SU-DHL-6 (cell line): Measurements from ENCODE around the gene SIPA1.
A peak's percentile ranks its signal among the peaks of the same experiment; 100 is the strongest.

Experiments
- H2AFZ ChIP-seq: fragments of 200-600 bp; sonication (generic); 2 replicates; pipeline ENCODE4 v1.6.1; 2014; ENCODE audit warnings: low read depth, mild to moderate bottlenecking, moderate library complexity, mixed read lengths, antibody characterized with exemption, low read length; ENCODE audit not compliant: severe bottlenecking
- H3F3A ChIP-seq: fragments of 200-600 bp; shearing (Covaris generic); 2 replicates; pipeline ENCODE4 v1.6.0; 2016; ENCODE audit warnings: antibody characterized with exemption, mild to moderate bottlenecking; ENCODE audit not compliant: insufficient read depth
- H3K27ac ChIP-seq: fragments of 200-600 bp; sonication (generic); 2 replicates; pipeline ENCODE4 v1.5.1; 2016; ENCODE audit warnings: low read depth, mild to moderate bottlenecking, low read length, moderate library complexity, mixed read lengths
- H3K27me3 ChIP-seq: fragments of 200-600 bp; sonication (generic), shearing (Covaris generic); 2 replicates; pipeline ENCODE4 v1.6.0; 2014; ENCODE audit warnings: mild to moderate bottlenecking, low read length
- H3K36me3 ChIP-seq: fragments of 200-600 bp; sonication (generic); 2 replicates; pipeline ENCODE4 v1.6.1; 2014; ENCODE audit warnings: mild to moderate bottlenecking, low read length, mixed read lengths
- H3K4me2 ChIP-seq: fragments of 300-600, 200-600 bp; shearing (Covaris generic), sonication (generic); 2 replicates; pipeline ENCODE4 v1.6.0; 2014; ENCODE audit warnings: low read length, low read depth, mild to moderate bottlenecking; ENCODE audit not compliant: poor library complexity, severe bottlenecking
- H3K4me3 ChIP-seq: fragments of 200-600 bp; sonication (generic); 2 replicates; pipeline ENCODE4 v1.5.1; 2014; ENCODE audit warnings: antibody characterized with exemption, low read length, mild to moderate bottlenecking, mixed read lengths; ENCODE audit not compliant: insufficient read depth, poor library complexity, severe bottlenecking
- H3K79me2 ChIP-seq: fragments of 200-600 bp; sonication (generic); 2 replicates; pipeline ENCODE4 v1.6.1; 2014; ENCODE audit warnings: mild to moderate bottlenecking, low read length, moderate library complexity; ENCODE audit not compliant: insufficient read depth
- H3K9ac ChIP-seq: fragments of 200-600 bp; sonication (generic); 2 replicates; pipeline ENCODE4 v1.7.0; 2014; ENCODE audit warnings: mild to moderate bottlenecking, low read length
- H3K9me2 ChIP-seq: fragments of 200-600 bp; sonication (generic); replicated peaks from 2 replicates; pipeline ENCODE4 v1.6.1; 2014; ENCODE audit warnings: low read length; ENCODE audit not compliant: insufficient read depth
- H3K9me3 ChIP-seq: fragments of 200-600 bp; sonication (generic); 2 replicates; pipeline ENCODE4 v1.6.1; 2014; ENCODE audit warnings: low read length, mixed read lengths; ENCODE audit not compliant: insufficient read depth
- H4K20me1 ChIP-seq: fragments of 200-600 bp; sonication (generic); 2 replicates; pipeline ENCODE4 v1.6.1; 2014; ENCODE audit warnings: low read depth, mild to moderate bottlenecking, antibody characterized with exemption, low read length, moderate library complexity, mixed read lengths
- EZH2phosphoT487 ChIP-seq: fragments of 200-600 bp; sonication (generic), shearing (Covaris generic); conservative IDR thresholded peaks from 2 replicates; pipeline ENCODE4 v1.6.1; 2018; ENCODE audit warnings: mild to moderate bottlenecking, antibody characterized with exemption, low read length, moderate library complexity, mixed read lengths
- TF ChIP-seq, protein P1 (sequence below): fragments of 200-600 bp; sonication (generic); IDR thresholded peaks from one replicate; pipeline ENCODE4 v1.5.1; 2017; ENCODE audit warnings: antibody characterized with exemption, mild to moderate bottlenecking, low read length, moderate library complexity; ENCODE audit not compliant: insufficient read depth, poor library complexity, severe bottlenecking

The SIPA1 gene

DNA sequence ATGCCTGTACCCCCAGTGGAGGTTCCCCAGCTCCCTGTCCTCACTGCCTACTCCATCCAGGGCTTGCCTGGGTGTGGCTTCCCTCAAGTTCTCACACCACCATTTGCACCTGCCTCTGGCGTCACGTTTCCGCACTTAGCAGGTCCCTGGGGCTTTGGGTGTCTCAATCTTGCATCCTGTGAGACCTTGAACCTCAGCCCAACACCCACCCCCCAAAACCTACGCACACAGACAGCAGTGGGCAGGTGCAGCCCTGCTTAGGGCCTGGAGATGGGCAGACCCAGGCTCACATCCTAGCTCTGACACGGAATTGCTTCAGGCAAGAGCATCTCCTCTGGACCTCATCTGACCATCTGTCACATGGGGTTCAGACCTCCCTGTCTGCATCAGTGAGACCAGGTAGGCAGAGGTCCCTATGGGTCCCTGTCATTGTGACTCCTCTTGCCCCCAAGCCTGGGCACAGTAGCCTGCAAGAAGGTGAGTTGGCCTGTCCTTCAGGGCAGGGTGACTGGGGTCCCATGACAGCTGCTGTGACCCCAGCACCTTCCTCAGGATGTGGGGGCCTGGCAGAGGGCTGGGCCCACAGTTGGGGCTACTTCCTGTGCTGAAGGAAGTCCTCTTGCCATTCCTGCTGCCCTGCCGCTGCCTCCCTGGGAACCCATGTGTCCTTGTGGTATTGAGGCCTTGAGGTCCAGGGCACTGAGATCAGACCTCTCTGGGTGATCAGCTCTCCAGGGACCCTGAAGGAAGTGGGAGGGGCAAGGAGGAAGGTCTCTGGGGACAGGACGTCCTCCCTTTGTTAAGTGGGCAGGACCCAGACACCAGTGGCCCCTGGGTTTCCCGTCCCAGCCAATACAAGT, 2.0 kb downstream of the SIPA1 start:
- peak overlapping the region; percentile 36 for H3K4me3 ChIP-seq
- peak overlapping the region; percentile 90 for H3K27ac ChIP-seq
- no peaks in the 10 kb centered on the region for H3K36me3 ChIP-seq
- H3F3A ChIP-seq: peaks cover 23% of the 10 kb centered on the region
- no peak for TF ChIP-seq EZH2phosphoT487
- TF ChIP-seq, protein P1, sequence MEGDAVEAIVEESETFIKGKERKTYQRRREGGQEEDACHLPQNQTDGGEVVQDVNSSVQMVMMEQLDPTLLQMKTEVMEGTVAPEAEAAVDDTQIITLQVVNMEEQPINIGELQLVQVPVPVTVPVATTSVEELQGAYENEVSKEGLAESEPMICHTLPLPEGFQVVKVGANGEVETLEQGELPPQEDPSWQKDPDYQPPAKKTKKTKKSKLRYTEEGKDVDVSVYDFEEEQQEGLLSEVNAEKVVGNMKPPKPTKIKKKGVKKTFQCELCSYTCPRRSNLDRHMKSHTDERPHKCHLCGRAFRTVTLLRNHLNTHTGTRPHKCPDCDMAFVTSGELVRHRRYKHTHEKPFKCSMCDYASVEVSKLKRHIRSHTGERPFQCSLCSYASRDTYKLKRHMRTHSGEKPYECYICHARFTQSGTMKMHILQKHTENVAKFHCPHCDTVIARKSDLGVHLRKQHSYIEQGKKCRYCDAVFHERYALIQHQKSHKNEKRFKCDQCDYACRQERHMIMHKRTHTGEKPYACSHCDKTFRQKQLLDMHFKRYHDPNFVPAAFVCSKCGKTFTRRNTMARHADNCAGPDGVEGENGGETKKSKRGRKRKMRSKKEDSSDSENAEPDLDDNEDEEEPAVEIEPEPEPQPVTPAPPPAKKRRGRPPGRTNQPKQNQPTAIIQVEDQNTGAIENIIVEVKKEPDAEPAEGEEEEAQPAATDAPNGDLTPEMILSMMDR: no peak
- H4K20me1 ChIP-seq: no peaks in the 10 kb centered on the region
- H2AFZ ChIP-seq: no peak overlapping the region
- no peaks in the 10 kb centered on the region for H3K27me3 ChIP-seq
- no peaks in the 10 kb centered on the region for H3K9me2 ChIP-seq
- no peaks in the 10 kb centered on the region for H3K79me2 ChIP-seq
- H3K4me2 ChIP-seq: peak overlapping the region; percentile 77
- no peaks in the 10 kb centered on the region for H3K9me3 ChIP-seq
- H3K9ac ChIP-seq: peak overlapping the region; percentile 76

DNA sequence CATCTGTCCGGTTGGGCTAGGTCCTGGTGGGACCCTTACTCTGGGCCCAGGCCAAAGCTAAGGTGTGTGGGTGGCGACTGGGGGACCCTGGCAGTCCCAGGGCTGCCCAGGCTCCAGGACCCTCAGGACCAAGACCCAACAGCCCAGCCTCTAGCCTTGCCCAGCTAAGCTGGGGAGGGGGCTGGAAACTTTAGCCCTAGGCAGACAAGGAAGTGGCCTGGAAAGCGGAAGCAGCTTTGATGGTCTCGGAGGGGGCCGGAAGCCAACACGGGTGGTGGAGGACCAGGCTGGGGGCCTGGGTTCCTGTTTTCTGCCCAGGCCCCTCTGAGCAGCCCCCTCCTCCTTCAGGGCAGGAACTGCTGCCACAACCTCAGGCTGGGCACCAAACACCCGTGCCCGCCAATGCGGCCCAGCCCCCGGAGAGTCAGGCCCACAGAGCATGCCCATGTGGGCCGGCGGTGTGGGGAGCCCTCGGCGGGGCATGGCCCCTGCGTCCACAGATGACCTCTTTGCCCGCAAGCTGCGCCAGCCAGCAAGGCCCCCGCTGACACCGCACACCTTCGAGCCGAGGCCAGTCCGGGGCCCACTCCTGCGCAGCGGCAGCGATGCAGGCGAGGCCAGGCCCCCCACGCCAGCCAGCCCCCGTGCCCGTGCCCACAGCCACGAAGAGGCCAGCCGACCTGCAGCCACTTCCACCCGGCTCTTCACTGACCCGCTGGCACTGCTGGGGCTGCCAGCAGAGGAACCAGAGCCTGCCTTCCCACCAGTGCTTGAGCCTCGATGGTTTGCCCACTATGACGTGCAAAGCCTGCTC, 2.8 kb downstream of the SIPA1 start:
- H2AFZ ChIP-seq: no peak overlapping the region
- no peaks in the 10 kb centered on the region for H3K27me3 ChIP-seq
- H3K9ac ChIP-seq: peak overlapping the region; percentile 76
- H3K9me3 ChIP-seq: no peaks in the 10 kb centered on the region
- no peaks in the 10 kb centered on the region for H3K9me2 ChIP-seq
- no peak for TF ChIP-seq EZH2phosphoT487
- TF ChIP-seq, protein P1: no peak
- H3K36me3 ChIP-seq: no peaks in the 10 kb centered on the region
- H3K4me2 ChIP-seq: peak overlapping the region; percentile 77
- H3K27ac ChIP-seq: peak overlapping the region; percentile 90
- no peaks in the 10 kb centered on the region for H3K79me2 ChIP-seq
- peaks cover 23% of the 10 kb centered on the region for H3F3A ChIP-seq
- no peaks in the 10 kb centered on the region for H4K20me1 ChIP-seq
- peak overlapping the region; percentile 36 for H3K4me3 ChIP-seq

DNA sequence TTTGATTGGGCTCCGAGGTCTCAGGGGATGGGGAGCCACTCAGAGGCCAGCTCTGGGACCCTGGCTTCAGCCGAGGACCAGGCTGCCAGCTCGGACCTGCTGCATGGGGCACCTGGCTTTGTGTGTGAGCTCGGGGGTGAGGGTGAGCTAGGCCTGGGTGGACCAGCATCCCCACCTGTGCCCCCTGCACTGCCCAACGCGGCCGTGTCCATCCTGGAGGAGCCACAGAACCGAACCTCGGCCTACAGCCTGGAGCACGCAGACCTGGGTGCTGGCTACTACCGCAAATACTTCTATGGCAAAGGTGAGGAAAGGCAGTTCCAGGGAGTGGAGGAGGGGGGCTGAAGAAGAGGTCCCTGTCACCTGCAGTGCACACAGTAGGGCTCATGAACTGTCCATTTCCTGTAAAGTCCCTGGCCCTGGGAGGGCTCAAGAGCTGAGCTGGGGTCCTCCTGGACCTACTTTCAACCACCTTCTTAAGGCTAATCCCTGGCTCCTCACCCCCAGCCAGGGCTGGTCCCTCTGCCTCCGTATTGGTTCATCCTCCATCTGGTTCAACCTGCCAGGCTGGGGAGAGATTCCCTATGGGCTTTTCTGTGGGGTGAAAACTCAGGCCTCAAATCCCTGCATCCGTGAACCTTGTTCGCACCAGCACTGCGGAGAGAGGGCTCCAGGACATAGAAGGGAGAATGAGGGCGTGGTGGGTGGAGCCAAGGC, 3.6 kb downstream of the SIPA1 start:
- peak overlapping the region; percentile 90; the same call in 1 of the 2 replicates for H3K27ac ChIP-seq
- no peaks in the 10 kb centered on the region for H3K9me3 ChIP-seq
- no peaks in the 10 kb centered on the region for H3K27me3 ChIP-seq
- no peak overlapping the region for H2AFZ ChIP-seq
- no peaks in the 10 kb centered on the region for H3K79me2 ChIP-seq
- no peaks in the 10 kb centered on the region for H3K9me2 ChIP-seq
- no peak overlapping the region for H3K9ac ChIP-seq
- no peaks in the 10 kb centered on the region for H3K36me3 ChIP-seq
- H4K20me1 ChIP-seq: no peaks in the 10 kb centered on the region
- no peak overlapping the region for H3K4me2 ChIP-seq
- H3F3A ChIP-seq: peaks cover 23% of the 10 kb centered on the region
- no peak for TF ChIP-seq EZH2phosphoT487
- TF ChIP-seq, protein P1: no peak
- no peak overlapping the region for H3K4me3 ChIP-seq
